Measurements from ENCODE around the gene SH3PXD2B.

GRCh38 chr5:172466062-172466461 is 11.7 kb upstream of the SH3PXD2B start:
- no peak for TF ChIP-seq CTCF (conservative IDR thresholded peaks at IDR 0.05 in 1 of 2, IDR thresholded peaks at IDR 0.05 in 1 of 2; ENCODE audit: low read depth in 1 of 2, low read length in 2 of 2)
- TF ChIP-seq EZH2 (IDR thresholded peaks at IDR 0.05; ENCODE audit: low read length, missing control alignments), result no peak
